ENCODE data around the gene CNNM4.

The CNNM4 gene

DNA sequence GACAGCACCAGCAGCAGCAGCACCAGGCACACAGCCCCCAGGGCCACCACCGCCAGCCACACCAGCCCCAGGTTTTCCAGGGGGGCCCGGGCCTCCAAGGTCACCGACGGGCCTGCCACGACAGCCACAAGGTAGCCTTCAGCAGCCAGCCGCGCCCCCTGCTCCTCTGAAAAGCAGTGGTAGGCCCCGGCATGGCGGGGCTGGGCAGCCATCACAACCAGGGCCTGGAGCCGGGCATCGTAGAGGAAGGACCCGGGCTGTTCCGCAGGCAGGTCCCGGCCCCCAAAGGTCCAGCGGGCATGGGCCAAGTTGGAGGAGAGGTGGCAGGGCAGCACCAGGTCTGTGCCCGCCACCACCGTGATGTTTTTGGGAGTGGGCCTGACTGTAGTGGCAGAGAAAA, 100.4 kb downstream of the CNNM4 start:
- DNase-seq, result no peak

Data from activated CD4-positive, CD25-positive, alpha-beta regulatory T cell (primary cell).